Muscle layer of duodenum (tissue), 2 donors: ENCODE data around the gene RFTN1.

Experiments used
- H3K27ac ChIP-seq: one replicate; pipeline ENCODE4 v1.7.0; 2013; ENCODE audit warnings: mild to moderate bottlenecking, low read length
- H3K27me3 ChIP-seq: one replicate; pipeline ENCODE4 v1.7.0; 2013; ENCODE audit warnings: low read depth, mild to moderate bottlenecking, control low read depth, low read length
- H3K36me3 ChIP-seq, 2 donors: one replicate each; pipeline ENCODE4 v1.7.0; 2013; ENCODE audit warnings: low read length in 2 of 2, control low read depth in 1 of 2, mild to moderate bottlenecking in 1 of 2; ENCODE audit not compliant: insufficient read depth in 2 of 2, control insufficient read depth in 1 of 2
- H3K4me1 ChIP-seq, 2 donors: one replicate each; pipeline ENCODE4 v1.7.0; 2013; ENCODE audit warnings: low read length in 2 of 2, mild to moderate bottlenecking in 2 of 2, control low read depth in 1 of 2, moderate library complexity in 1 of 2; ENCODE audit not compliant: insufficient read depth in 2 of 2, control insufficient read depth in 1 of 2
- H3K4me3 ChIP-seq, 2 donors: one replicate each; pipeline ENCODE4 v1.7.0; 2013; ENCODE audit warnings: low read length in 2 of 2, low read depth in 1 of 2, mild to moderate bottlenecking in 1 of 2
- H3K9me3 ChIP-seq, 2 donors: one replicate each; pipeline ENCODE4 v1.7.0; 2013; ENCODE audit warnings: low read length in 2 of 2, control low read depth in 1 of 2, mild to moderate bottlenecking in 1 of 2; ENCODE audit not compliant: control insufficient read depth in 1 of 2
- donor health status: healthy.

The RFTN1 gene

GRCh38 chr3:16439848-16440708 lies 73.4 kb downstream of the RFTN1 start:
- H3K9me3 ChIP-seq = no peaks in the 10 kb centered on the region
- no peak overlapping the region for H3K4me3 ChIP-seq
- no peaks in the 10 kb centered on the region for H3K36me3 ChIP-seq
- peaks cover 0 to 7% of the 10 kb centered on the region in 2 donors for H3K4me1 ChIP-seq
- no peak overlapping the region for H3K27ac ChIP-seq
- H3K27me3 ChIP-seq = no peaks in the 10 kb centered on the region

GRCh38 chr3:16439163-16439847 lies 74.2 kb downstream of the RFTN1 start:
- H3K27ac ChIP-seq = no peak overlapping the region
- no peaks in the 10 kb centered on the region for H3K36me3 ChIP-seq
- H3K27me3 ChIP-seq = no peaks in the 10 kb centered on the region
- H3K4me3 ChIP-seq = no peak overlapping the region
- no peaks in the 10 kb centered on the region for H3K9me3 ChIP-seq
- H3K4me1 ChIP-seq = peaks cover 0 to 7% of the 10 kb centered on the region in 2 donors

GRCh38 chr3:16437640-16438039 lies 75.9 kb downstream of the RFTN1 start:
- Histone ChIP-seq H3K4me3 (no peak overlapping the region), H3K36me3 (no peaks in the 10 kb centered on the region), H3K27ac (no peak overlapping the region), H3K4me1 (peaks cover 0 to 7% of the 10 kb centered on the region in 2 donors), H3K9me3 (no peaks in the 10 kb centered on the region), H3K27me3 (no peaks in the 10 kb centered on the region)

GRCh38 chr3:16433701-16434151 lies 79.8 kb downstream of the RFTN1 start:
- peaks cover 0 to 5% of the 10 kb centered on the region in 2 donors for H3K36me3 ChIP-seq
- H3K4me1 ChIP-seq = no peaks in the 10 kb centered on the region
- no peaks in the 10 kb centered on the region for H3K9me3 ChIP-seq
- H3K4me3 ChIP-seq = no peak overlapping the region
- H3K27ac ChIP-seq = no peak overlapping the region
- no peaks in the 10 kb centered on the region for H3K27me3 ChIP-seq

GRCh38 chr3:16432714-16433113 lies 80.8 kb downstream of the RFTN1 start:
- Histone ChIP-seq H3K27ac (no peak overlapping the region), H3K27me3 (no peaks in the 10 kb centered on the region), H3K4me3 (no peak overlapping the region), H3K4me1 (no peaks in the 10 kb centered on the region), H3K9me3 (no peaks in the 10 kb centered on the region), H3K36me3 (peaks cover 0 to 5% of the 10 kb centered on the region in 2 donors)

- Histone ChIP-seq H3K4me3 (no peak overlapping the region), H3K36me3 (peaks cover 0 to 5% of the 10 kb centered on the region in 2 donors), H3K27me3 (no peaks in the 10 kb centered on the region), H3K4me1 (no peaks in the 10 kb centered on the region), H3K9me3 (no peaks in the 10 kb centered on the region), H3K27ac (no peak overlapping the region)
Observed at GRCh38 chr3:16430717-16431630, 82.5 kb downstream of the RFTN1 start.

GRCh38 chr3:16429086-16429485 lies 84.4 kb downstream of the RFTN1 start:
- Histone ChIP-seq H3K4me3 (no peak overlapping the region), H3K4me1 (no peaks in the 10 kb centered on the region), H3K9me3 (no peaks in the 10 kb centered on the region), H3K27ac (no peak overlapping the region), H3K27me3 (no peaks in the 10 kb centered on the region), H3K36me3 (peaks cover 0 to 5% of the 10 kb centered on the region in 2 donors)

GRCh38 chr3:16428612-16429011 lies 84.9 kb downstream of the RFTN1 start:
- no peak overlapping the region for H3K4me3 ChIP-seq
- H3K27ac ChIP-seq = no peak overlapping the region
- H3K27me3 ChIP-seq = no peaks in the 10 kb centered on the region
- H3K4me1 ChIP-seq = no peaks in the 10 kb centered on the region
- H3K36me3 ChIP-seq = peaks cover 0 to 5% of the 10 kb centered on the region in 2 donors
- no peaks in the 10 kb centered on the region for H3K9me3 ChIP-seq

GRCh38 chr3:16427103-16427965 lies 86.2 kb downstream of the RFTN1 start:
- Histone ChIP-seq H3K27me3 (no peaks in the 10 kb centered on the region), H3K9me3 (no peaks in the 10 kb centered on the region), H3K4me3 (no peak overlapping the region), H3K4me1 (no peaks in the 10 kb centered on the region), H3K27ac (no peak overlapping the region), H3K36me3 (peaks cover 0 to 5% of the 10 kb centered on the region in 2 donors)

- Histone ChIP-seq H3K4me3 (no peak overlapping the region), H3K4me1 (no peaks in the 10 kb centered on the region), H3K36me3 (peaks cover 0 to 4% of the 10 kb centered on the region in 2 donors), H3K27ac (no peak overlapping the region), H3K27me3 (no peaks in the 10 kb centered on the region), H3K9me3 (no peaks in the 10 kb centered on the region)
Observed at GRCh38 chr3:16426665-16427064, 86.8 kb downstream of the RFTN1 start.
